HG03139 (cell line): ENCODE data around the gene KPNB1.
"Not testable (repeated sequence)": the region's sequence is repeated elsewhere in the genome, so short reads cannot be mapped to it uniquely, and the experiment has no call there.

Source experiments
- ATAC-seq: cut with Tn5 transposase; IDR thresholded peaks from one replicate; pipeline ENCODE4 v1.9.1; 2021; ENCODE audit not compliant: unreplicated experiment

KPNB1 gene

DNA sequence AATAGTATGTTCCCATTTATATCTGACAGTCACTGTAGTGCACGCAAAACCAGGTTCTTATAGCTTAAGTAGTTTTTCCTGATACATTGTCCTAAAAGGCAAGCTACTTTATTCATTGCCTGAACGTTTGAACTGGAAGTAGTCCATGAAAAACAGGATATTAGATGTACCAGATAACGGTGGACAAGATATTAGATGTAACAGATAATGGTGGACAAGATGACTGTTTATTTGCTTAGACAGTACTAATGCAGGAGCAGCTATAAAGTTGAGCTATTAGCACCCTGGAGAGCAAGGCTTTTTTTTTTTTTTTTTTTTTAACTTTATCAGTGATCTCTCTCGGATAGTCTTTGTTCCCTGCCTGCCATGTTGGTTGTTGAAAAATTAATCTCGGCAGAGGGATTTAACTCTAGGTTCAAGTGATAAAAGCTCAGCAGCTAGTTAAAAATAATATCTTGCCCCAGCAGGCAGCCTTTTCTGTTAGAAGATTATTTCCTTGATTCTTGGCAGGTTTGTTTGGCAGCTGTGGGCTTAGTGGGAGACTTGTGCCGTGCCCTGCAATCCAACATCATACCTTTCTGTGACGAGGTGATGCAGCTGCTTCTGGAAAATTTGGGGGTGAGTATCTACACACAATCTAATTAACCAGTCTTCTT, 26.9 kb downstream of the KPNB1 start:
- ATAC-seq = no peak

DNA sequence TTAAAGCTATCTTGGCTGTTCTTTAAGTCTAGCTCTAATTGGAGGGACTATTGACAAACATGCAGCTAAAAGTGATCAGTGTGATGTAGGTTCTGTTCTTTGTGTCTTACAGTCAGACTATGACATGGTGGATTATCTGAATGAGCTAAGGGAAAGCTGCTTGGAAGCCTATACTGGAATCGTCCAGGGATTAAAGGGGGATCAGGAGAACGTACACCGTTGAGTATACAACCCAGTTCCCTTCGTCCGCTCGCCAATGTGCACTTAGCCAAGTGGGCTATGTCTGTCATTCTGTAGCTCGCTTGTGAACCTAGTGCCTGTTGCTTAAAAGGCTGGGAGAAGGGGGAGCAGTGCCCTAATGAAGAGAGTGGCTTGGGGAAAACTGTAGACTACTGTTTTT, 28.5 kb downstream of the KPNB1 start:
- no peak for ATAC-seq

DNA sequence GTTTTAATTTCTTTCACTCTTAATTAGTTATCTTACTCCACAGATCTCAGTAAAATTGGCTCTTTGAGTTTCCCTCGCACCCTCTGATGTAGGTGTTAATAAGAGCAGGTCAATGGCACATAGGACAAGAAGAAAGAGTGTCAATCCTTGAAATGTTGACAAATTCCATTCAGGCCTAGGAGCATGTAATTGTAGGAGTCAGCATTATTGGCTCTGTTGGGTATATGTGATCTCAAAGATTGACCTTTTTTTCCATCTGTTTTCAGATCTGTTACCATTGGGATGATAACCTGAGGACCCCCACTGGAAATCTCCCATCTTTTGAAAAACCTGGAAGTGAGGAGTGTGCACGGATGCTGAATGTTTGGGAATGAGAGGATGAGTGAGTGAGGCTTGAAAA, 32.4 kb downstream of the KPNB1 start:
- no peak for ATAC-seq

DNA sequence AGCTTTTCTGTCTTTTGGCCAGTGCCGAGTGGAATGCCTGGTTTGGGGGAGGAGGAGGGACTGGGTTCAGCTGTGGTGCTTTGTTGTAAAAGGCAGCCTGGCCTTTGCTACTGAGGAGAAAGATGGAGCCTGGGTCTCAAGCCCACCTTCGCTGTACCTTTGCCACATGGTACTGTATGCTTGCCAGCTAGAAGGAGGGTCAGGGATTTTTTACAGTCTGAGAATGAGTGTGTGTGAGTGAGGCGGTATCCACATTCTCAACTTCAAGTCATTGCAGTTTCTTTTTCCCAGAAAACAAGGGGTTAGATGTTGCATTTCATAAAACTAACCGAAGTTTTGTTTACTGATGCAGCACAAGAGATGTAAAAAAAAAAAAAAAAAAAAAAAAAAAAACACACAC, 33.0 kb downstream of the KPNB1 start:
- ATAC-seq = not testable (repeated sequence)

DNA sequence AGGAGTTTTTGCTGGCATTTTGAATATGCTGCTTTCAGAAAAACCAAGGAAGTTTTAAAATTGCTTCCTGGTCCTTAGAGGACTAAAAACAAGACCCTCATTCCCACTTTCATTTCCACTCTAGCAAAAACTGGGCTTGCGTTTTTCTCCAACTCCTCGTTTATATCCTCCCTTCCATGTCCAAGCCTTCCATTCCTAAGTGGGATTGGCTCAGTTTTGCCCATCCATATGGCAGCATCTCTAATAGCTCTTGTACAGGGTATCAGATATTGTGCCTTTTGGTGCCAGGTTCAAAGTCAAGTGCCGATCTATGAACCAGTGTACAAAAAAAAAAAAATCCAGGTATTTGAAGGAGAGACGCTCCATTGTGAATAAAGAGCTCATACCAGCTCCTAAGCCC, 34.3 kb downstream of the KPNB1 start:
- ATAC-seq = no peak

DNA sequence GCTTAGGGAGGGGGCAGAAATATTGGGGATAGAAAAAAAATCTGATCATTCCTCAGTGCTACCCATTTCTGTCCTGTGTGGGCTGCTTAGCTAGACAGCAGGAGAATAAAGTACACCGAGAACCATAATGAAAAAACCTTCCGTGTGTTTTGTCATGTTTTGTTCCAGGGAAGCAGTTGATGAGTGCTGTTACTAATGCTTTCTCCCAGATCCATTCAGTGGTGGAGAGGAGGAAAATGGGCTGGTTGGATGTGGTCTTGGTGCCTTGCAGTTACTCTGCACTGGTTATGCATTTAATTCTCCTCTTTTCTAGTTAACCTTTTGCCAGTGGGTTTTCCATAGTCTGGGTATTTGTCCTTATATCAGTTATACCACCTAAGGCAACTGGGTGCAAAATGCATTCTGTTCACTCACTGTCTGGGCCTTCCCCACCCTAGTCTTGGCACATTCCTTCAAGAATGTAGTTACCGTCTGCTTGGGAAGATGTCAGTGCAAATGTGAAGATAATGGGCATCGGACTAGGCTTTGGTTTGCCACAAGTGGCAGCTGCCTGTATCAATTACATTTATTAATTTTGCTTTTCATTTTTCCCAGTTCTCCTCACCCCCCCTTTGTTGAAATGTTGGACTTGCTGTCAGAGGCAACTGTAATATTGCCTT, 34.9 kb downstream of the KPNB1 start:
- ATAC-seq = no peak

DNA sequence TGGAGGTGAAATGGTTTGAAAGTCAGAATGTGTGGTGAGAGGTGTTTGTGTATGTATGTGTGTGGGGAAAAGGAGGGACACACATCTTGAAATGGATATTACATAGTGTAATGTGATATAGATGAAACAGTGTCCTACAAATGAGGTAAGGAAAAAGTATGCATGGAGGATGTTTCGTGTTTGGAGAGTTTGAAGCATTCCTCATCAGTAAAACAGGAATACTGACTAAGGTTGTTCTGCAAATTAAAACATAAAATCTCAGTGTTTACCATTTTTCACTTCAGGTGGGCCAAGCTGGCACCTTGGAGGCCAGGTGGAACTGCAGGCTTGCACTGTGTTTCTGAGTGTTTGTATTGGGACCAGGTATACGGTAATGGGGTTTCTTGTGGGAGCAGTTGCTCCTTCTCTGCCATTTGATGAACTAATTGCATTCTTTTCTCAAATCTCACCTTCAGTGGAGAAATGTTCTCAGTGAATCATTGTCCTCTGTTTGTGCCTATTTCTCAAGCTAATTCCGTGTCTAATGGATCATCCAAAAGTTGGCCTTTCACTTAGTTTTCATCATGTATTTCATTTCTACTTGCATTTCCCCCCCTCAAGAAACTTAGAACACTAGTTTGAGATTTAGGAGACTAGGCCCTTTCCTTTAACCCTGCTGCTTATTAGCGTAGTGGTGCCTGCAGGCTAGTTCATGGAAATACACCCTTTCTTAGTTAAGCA, 36.0 kb downstream of the KPNB1 start:
- ATAC-seq = no peak

DNA sequence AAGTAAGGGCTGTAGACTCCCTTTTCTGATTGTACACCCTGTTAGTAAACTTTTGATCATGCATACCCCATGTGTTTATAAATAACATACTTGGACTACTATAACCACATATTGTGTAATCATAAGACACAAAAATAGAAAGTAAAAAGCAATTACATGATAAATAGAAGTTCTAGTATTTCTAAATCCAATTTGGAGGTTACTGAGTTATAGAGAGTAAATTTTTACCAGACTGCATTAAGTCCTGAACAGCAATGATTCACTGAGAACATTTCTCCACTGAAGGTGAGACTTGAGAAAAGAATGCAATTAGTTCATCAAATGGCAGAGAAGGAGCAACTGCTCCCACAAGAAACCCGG, 36.5 kb downstream of the KPNB1 start:
- no peak for ATAC-seq

DNA sequence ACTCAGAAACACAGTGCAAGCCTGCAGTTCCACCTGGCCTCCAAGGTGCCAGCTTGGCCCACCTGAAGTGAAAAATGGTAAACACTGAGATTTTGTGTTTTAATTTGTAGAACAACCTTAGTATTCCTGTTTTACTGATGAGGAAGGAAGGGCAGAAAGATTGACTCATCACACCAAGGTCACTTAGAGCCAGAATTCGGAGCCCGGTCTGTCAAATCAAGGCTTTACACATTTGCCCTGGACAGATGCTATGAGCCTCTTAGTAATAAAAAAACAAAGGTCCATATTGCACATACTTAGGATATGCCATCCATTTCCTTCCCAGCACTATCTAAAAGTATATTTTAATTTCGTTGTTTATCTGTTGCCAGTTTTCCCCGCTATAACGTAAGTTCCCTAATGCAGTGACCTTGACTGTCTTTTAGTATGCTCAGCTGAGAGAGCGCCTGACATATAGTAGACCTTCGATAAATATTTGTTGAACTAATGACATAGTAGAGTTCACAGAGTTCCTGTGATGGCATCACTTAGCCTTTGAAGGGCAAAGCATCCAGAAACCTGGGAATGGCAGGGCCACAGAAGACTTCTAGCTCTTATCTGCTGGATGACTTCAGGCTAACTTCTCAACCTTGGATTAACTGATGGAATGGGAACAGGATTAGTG, 37.1 kb downstream of the KPNB1 start:
- ATAC-seq = no peak

DNA sequence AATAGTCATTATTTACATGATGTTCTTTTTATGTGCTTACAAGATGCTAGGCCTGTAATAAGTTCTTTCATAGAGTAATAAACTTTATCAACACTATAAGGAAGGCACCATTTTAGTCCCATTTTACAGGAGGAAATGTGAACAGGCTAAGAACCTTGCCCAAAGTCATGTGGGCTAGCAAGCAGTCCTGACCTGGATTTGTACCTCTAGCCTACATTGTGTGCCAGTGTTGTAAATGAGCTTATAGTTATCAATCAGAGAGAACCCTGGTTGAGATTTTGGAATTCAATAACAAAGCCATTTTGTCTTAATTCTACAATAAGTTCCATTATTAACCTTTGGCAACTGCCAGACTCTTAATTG, 37.6 kb downstream of the KPNB1 start:
- ATAC-seq = no peak

DNA sequence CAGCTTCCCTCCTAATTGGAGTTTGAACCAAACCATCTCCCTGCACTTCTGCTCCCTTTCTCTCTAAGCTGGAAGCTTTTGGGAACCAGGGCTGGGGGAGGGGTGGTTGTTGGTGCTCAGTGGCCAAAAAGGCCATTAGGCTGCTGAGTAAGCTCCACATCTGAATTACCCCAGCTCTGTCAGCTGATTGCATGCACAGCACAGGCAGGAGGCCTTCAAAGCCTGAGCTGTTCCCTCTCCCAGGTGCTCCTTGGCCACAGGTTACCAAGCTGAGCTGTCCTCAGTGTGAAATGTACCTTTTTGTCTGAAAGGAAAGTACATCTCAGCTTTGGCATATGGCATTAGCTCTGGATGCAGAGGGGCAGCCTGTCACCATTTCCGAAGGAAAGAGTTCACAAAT, 38.0 kb downstream of the KPNB1 start:
- no peak for ATAC-seq

DNA sequence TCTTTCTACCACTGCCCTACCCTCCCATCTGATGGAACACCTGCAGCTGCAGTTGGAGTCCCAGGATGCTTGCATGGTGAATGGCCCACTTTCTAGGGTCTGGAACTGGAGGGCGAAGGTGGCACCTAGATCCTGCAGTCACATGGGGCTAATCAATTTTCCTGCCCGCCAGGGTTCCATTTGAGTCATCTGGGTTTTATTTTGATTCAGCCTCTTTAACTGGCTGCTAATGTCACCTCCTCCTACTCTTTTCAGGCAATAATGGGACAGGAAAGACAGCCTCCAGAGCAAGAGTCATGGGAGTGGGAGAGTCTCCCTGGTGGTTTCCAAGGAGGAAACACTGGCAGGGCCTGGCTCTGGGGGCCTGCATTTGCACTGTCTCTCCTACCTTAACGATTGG, 40.4 kb downstream of the KPNB1 start:
- no peak for ATAC-seq

DNA sequence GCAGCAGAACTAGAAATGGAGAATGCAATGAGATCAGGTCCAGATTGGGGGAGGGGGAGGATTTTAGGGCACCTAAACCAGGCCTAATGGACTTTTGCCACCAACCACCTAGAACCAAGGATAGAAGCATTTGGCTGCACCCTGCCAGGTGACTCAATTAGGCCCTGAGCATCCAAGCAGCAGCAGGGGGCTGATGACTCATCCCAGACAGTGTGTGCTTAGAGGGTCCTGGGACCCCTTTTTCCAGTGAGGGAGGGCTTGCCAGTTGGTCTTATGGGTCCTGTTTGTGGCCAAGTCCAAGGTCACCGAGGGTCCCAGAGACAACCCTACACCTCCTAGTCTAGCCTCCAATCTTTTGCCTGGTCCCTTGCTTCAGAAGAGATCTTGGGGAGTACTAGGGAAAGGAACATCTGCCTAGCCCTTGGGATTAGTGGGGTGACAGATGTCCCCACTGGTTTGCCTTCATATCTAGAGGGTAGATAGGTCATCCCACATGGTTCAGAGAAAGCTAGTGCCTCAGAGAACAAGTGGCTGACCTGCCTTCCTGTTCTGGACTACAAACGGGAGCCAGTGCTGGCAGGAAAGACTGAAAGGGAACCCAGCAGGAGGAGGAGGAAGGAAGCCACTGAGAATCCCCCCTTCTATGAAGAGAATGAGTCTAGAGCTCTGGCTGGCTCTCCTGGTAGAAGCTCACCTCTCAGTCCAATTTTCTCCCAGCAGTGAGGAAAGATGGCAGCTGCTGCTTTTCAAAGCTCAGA, 42.6 kb downstream of the KPNB1 start:
- no peak for ATAC-seq

DNA sequence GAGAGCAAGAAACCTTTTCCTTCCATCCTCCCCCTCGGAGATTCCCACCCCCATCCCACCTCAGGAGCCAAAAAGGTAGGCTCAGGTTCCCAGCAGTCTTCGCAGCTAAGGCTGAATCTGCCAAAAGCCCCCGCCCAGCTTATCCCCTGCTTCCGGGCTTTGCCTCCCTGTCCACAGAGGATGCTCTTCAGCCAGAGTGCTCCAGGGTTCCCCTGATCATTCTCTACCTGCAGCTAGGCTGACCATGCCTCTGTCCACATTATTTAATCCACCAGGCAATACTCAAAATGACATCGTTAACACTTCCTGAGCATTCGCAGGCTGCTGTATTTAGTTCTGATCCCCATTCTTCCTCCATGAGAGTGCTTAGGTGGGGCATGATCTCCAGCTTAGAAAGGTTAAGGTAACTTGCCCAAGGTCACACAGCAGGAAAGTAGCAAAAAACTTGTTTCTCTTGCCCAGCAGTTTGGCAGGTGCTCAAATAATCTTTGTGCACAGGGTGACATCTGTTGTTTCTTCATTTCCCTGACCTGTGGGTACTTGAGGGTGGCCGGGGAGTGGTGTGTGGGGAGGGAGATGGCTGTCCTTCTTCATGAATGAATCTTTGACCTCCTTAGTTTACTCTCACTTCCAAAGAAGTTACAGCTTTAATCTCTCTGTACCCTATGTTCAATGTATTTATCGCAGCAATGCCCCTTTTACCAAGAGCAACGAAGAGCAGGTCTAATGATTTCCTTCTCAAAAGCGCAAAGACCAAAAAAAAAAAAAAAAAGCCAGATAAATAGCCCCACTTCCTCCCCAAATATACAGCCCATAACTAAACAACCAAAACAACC, 43.4 kb downstream of the KPNB1 start:
- no peak for ATAC-seq

DNA sequence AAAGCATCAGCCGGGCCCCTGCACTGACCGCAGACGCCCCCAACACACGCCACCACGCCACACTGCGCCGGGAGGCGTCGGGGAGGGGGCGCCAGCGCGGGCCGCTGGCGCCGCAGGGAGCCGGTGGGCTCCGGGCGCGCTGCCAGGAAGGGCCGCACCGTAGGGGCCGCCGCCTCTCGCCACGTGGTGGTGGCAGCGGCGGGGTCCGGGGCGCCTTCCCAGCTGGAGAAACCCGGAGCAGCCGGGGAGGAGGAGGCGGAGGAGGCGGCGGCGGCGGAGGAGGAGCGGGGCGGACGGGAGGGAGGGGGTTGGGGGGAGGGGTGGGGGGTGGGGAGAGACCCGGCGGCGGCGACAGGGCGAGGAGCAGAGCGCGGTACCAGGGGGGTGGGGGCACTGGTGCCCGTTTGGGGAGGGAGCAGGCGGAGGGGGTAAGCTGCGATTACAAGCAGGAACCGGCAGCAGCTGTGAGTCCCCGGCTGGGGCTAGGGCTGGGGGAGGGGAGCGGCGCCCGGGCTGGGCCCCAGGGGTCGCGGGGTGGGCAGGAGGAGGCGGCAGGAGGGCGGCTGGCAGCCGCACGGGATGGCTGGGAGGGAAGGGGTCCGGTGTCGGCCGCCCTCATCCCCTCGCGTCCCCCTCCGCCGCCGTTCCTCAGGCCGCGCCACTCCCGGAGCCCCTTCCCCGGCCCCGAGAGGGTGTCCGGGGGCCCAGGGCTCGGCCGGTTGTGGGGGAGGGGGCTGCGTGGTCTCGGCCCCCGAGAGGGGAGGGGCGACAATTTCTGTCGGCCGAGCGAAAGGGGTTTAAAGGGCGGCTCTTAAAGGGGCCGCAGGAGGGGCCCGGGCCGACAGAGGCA, 44.2 kb downstream of the KPNB1 start, which contains the start of gene TBKBP1:
TSS of gene TBKBP1 (plus strand) at position 431 of the 850 bp plus-strand sequence. CDS start 1,952 bp downstream, outside the sequence.
- ATAC-seq = no peak

DNA sequence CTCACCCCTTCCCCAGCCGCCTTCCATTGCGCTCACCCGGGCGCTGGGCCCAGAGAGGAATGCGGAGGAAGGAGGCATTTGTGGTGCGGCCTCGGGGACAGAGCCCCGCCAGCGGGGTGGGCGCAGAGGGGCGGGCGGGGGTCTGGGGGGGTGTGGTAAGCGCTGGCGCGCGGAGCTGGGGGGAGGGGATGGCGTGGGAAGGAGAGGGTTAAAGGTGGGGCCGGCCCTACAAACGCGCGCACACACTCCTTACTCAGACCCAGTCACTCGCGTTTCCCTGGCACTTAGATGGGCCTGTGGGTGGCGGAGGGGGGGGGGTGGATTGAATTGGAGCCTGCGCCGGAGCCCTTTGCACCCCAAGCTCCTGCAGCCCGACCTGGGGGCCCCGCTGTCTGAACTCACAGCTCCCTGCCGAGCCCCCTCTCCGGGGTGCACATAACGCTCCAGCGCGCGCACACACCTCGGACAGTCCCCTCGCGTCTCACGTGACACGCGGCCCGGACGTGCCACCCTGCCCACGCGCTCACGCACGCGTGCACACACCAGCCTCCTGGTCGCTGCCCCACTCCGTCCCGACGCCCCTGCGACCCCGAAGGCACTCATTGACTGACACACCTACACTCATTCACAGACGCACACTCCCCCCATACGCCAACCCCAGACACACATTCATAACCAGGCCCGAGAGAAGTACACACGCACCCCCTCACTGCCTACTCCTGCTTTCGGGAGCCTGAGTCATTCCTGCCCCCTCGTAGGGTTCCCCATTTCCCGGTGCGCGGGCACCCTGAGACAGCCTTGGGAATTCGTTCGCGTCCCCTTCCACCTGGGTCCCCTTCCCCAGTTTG, 45.1 kb downstream of the KPNB1 start:
- ATAC-seq = no peak

DNA sequence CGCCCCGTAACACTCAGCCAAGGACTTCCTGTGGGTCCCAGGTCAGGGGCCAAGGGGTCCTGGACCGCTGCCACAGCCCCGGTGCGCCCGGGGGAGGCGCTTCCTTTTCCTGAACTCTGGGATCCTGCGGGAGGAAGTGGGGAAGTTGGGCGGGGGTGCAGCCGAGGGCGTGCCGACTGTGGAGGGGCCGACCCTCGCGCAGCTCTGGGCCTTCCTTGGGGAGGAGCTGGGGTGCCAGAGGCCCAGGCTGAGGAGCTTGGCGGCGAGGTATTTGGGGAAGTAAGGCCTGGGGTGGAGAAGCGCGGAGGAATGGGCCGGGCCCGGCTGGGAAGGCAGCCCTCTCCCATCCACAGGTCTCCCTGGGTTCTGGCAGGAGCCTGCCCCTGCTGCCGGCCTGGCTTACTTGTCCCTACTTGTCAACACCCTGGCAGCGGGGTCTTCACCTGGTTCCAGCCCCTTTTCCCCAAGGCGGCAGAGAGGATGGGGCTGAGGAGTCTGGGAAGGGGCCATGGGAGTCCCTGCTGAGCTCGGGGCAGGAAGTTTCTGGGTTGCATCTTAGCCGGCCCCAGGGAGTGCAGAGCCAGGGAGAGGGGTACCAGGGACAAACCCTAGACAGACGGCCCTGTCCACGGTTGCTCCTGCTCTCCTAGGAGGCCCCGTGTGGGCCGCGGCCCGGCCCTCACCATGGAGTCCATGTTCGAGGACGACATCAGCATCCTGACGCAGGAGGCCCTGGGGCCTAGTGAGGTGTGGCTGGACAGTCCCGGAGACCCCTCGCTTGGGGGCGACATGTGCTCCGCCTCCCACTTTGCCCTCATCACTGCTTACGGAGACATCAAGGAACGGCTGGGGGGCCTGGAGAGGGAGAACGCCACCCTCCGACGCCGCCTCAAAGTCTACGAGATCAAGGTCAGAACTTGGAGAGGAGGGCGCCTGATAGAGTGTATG, 46.0 kb downstream of the KPNB1 start:
- no peak for ATAC-seq
